ENCODE results near the gene MICB.

DNA sequence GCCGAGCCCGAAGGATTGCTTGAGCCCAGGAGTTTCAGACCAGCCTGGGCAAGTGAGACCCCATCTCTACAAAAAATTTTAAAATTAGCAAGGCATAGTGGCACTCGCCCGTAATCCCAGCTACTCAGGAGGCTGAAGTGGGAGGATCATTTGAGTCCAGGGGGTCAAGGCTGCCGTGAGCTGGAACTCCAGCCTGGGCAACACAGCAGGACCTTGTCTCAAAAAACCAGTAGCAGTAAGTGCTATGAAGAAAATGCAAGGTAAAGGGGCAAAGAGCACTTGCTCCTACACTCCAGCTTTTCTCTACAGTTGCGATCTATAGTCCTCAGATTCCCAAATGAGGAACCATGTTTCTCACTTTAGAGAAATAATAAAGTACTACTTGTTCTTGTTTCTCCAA, 45.7 kb downstream of the MICB start:
- TF ChIP-seq, protein P1, sequence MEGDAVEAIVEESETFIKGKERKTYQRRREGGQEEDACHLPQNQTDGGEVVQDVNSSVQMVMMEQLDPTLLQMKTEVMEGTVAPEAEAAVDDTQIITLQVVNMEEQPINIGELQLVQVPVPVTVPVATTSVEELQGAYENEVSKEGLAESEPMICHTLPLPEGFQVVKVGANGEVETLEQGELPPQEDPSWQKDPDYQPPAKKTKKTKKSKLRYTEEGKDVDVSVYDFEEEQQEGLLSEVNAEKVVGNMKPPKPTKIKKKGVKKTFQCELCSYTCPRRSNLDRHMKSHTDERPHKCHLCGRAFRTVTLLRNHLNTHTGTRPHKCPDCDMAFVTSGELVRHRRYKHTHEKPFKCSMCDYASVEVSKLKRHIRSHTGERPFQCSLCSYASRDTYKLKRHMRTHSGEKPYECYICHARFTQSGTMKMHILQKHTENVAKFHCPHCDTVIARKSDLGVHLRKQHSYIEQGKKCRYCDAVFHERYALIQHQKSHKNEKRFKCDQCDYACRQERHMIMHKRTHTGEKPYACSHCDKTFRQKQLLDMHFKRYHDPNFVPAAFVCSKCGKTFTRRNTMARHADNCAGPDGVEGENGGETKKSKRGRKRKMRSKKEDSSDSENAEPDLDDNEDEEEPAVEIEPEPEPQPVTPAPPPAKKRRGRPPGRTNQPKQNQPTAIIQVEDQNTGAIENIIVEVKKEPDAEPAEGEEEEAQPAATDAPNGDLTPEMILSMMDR (IDR thresholded peaks at IDR 0.05): no peak
- TF ChIP-seq EP300 (IDR thresholded peaks at IDR 0.05) (no peak), POLR2A (IDR thresholded peaks at IDR 0.05) (no peak)
